ENCODE data around the gene TNK2.

Gene TNK2

DNA sequence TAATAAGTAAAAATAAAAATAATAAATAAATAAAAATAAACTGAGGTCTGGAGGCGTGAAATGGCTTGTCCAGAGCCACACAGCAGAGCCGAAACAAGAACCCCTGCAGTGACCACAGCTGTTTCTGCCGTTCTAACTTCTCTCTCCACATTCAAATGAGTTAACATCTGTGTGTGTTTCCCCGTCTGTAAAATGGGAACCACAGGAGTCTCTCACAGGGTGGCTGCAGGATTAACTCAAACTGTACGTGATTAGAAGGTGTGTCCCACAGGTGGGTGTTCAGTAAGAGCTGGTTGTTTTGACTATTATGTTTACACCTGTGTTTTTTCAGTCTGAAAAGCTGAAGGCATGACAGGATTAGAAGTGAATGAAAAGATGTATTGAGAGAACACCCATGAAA lies 69.6 kb downstream of the TNK2 start:
- TF ChIP-seq FOXP2 (optimal IDR thresholded peaks at IDR 0.05; ENCODE audit: borderline replicate concordance, extremely low read depth, extremely low read length, insufficient read depth) (no peak), SIN3A (IDR thresholded peaks at IDR 0.05; ENCODE audit: borderline replicate concordance, insufficient read depth, low read length) (no peak), POLR2AphosphoS5 (IDR thresholded peaks at IDR 0.05; ENCODE audit: low read depth, low read length) (no peak), TAF1 (IDR thresholded peaks at IDR 0.05; ENCODE audit: borderline replicate concordance, insufficient read depth, low read length) (no peak)
- TF ChIP-seq, protein P1, sequence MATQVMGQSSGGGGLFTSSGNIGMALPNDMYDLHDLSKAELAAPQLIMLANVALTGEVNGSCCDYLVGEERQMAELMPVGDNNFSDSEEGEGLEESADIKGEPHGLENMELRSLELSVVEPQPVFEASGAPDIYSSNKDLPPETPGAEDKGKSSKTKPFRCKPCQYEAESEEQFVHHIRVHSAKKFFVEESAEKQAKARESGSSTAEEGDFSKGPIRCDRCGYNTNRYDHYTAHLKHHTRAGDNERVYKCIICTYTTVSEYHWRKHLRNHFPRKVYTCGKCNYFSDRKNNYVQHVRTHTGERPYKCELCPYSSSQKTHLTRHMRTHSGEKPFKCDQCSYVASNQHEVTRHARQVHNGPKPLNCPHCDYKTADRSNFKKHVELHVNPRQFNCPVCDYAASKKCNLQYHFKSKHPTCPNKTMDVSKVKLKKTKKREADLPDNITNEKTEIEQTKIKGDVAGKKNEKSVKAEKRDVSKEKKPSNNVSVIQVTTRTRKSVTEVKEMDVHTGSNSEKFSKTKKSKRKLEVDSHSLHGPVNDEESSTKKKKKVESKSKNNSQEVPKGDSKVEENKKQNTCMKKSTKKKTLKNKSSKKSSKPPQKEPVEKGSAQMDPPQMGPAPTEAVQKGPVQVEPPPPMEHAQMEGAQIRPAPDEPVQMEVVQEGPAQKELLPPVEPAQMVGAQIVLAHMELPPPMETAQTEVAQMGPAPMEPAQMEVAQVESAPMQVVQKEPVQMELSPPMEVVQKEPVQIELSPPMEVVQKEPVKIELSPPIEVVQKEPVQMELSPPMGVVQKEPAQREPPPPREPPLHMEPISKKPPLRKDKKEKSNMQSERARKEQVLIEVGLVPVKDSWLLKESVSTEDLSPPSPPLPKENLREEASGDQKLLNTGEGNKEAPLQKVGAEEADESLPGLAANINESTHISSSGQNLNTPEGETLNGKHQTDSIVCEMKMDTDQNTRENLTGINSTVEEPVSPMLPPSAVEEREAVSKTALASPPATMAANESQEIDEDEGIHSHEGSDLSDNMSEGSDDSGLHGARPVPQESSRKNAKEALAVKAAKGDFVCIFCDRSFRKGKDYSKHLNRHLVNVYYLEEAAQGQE (IDR thresholded peaks at IDR 0.05; ENCODE audit: insufficient read depth in 1 of 2, low read depth in 2 of 2, low read length in 2 of 2): no peak

DNA sequence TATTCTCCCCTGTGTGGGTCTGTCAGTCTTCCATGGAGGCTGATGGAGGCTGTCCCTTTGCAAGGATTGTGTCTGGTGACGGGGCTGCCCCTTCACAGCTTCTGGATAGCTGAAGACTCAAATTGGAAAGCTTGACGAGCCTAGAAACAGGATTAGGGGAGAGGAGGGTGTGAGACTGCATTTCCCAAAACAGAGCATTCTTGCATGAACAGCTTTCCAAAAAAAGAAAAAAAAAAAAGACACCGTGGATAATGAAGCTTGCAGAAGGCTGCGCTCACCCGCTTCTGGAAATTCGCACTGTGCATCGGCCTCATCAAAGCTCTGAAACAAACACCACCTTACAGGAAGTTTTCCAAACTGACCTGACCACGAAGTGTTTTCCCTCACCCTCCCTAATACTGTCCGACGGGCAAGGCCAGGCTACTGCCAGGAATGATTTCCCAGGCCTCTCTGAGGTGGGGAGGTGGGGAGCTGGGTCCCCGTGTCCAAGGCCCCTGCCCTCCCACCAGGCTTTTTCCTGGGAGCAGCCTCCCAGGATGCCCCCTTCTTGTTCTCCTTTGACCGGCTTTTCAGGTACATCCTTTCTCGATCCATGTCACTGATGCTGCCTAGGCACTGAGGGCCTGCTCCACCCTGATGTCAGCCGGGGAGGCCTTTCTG lies 71.7 kb downstream of the TNK2 start:
- TF ChIP-seq, protein P1 (IDR thresholded peaks at IDR 0.05; ENCODE audit: insufficient read depth in 1 of 2, low read depth in 2 of 2, low read length in 2 of 2): no peak
- no peak for TF ChIP-seq FOXP2 (optimal IDR thresholded peaks at IDR 0.05; ENCODE audit: borderline replicate concordance, extremely low read depth, extremely low read length, insufficient read depth)
- no peak for TF ChIP-seq POLR2AphosphoS5 (IDR thresholded peaks at IDR 0.05; ENCODE audit: low read depth, low read length)
- TF ChIP-seq SIN3A (IDR thresholded peaks at IDR 0.05; ENCODE audit: borderline replicate concordance, insufficient read depth, low read length): no peak
- no peak for TF ChIP-seq TAF1 (IDR thresholded peaks at IDR 0.05; ENCODE audit: borderline replicate concordance, insufficient read depth, low read length)

DNA sequence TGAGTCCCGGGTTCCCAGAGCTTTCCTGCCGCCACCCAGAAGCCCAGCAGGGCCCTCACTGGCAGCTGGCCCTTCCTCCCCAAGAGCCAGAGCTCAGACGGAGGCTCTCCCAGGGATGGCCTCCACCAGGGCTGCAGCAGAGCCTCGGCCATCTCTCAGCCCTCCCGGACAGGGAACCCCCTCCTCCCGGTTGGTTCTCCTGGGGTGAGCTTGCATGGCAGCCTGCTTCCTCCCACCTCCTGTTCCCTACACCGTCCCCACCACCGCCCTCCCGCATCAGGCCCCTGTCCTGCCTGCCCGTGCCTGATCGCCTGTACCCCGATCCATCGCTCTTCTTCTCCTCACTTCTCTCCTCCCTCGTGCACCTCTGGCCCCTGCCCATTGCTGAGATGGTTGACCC lies 72.6 kb downstream of the TNK2 start:
- no peak for TF ChIP-seq FOXP2 (optimal IDR thresholded peaks at IDR 0.05; ENCODE audit: borderline replicate concordance, extremely low read depth, extremely low read length, insufficient read depth)
- TF ChIP-seq POLR2AphosphoS5 (IDR thresholded peaks at IDR 0.05; ENCODE audit: low read depth, low read length): no peak
- TF ChIP-seq, protein P1 (IDR thresholded peaks at IDR 0.05; ENCODE audit: insufficient read depth in 1 of 2, low read depth in 2 of 2, low read length in 2 of 2): no peak
- TF ChIP-seq SIN3A (IDR thresholded peaks at IDR 0.05; ENCODE audit: borderline replicate concordance, insufficient read depth, low read length): no peak
- no peak for TF ChIP-seq TAF1 (IDR thresholded peaks at IDR 0.05; ENCODE audit: borderline replicate concordance, insufficient read depth, low read length)

DNA sequence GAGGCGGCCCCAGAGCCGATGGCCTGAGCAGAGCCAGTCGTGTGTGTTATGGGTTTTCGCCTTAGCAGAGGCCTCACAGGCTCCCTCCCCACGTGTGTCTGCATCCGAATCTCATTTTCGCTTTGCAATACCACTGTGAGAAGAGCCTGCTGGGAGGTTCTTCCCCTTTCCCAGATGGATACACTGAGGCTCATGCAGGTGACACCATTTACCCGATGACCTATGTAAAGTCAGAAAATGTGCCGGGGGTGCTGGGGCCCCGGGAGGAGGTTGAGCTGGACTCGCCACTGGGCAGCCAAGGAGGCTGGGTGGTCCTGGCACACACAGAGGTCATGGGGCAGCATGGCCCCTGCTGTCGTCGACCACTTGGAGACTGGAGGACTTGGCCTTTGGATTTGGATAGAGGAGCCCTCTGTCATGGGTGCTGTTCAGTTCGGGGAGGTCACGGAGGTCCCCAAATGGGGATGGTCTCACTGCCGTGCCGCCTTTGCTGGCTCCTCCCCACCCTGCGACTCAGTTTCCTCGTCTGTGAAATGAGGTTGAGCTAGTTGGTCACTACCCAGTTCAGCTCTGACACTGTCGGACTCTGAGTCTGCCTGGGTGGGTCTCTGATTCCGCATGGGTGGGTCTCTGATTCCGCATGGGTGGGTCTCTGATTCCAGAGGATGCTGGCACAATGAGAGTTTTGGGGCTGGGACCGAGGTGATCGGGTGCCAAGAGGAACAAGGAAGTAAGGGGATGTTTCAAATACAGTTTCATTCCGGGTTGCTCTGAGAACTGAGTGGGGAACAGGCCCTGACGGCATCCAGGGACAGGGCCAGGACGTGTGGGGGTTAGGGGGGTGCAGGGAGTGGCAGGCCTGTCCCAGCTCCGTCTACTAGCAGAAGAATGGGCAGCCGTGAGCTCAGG lies 73.4 kb downstream of the TNK2 start:
- TF ChIP-seq POLR2AphosphoS5 (IDR thresholded peaks at IDR 0.05; ENCODE audit: low read depth, low read length): no peak
- no peak for TF ChIP-seq FOXP2 (optimal IDR thresholded peaks at IDR 0.05; ENCODE audit: borderline replicate concordance, extremely low read depth, extremely low read length, insufficient read depth)
- TF ChIP-seq TAF1 (IDR thresholded peaks at IDR 0.05; ENCODE audit: borderline replicate concordance, insufficient read depth, low read length): no peak
- TF ChIP-seq, protein P1 (IDR thresholded peaks at IDR 0.05; ENCODE audit: insufficient read depth in 1 of 2, low read depth in 2 of 2, low read length in 2 of 2): no peak
- no peak for TF ChIP-seq SIN3A (IDR thresholded peaks at IDR 0.05; ENCODE audit: borderline replicate concordance, insufficient read depth, low read length)

Measured in PFSK-1 (cell line).